ENCODE measurements around the gene NAALADL2. TPM values are rescaled to one million over a fixed set of nuclear protein-coding genes. Genes with fewer than 3 reads are reported as not detected.

NAALADL2 gene
- total and polyA plus RNA-seq, 9 of the 15 experiments (the other 6 are each of a cell fraction or from before 2014, with no cell fraction given), result 0.29 to 1.1 (median 0.79) TPM; not detected in 1

- no peaks in the 10 kb centered on the region for H4K20me1 ChIP-seq (replicated peaks; ENCODE audit: control insufficient read depth, insufficient read depth, low read length)
- H3K4me3 ChIP-seq, result no peak overlapping the region
- no peaks in the 10 kb centered on the region for H3K9me1 ChIP-seq (ENCODE audit: control insufficient read depth, insufficient read depth, low read length)
- H3K4me1 ChIP-seq (replicated peaks in 1 of 2; ENCODE audit: control insufficient read depth in 2 of 2, insufficient read depth in 2 of 2, low read length in 2 of 2), result no peaks in the 10 kb centered on the region
- in situ Hi-C loops (cut with MboI), result no loop called here
- H3K36me3 ChIP-seq (ENCODE audit: control insufficient read depth, insufficient read depth, low read length), result no peaks in the 10 kb centered on the region
- H3K9me3 ChIP-seq (replicated peaks; ENCODE audit: control insufficient read depth, insufficient read depth, low read depth, low read length), result no peaks in the 10 kb centered on the region
- no peak overlapping the region for H3K27ac ChIP-seq (ENCODE audit: extremely low read depth, low read depth, low read length)
- ChIA-PET POLR2A (no interaction called here), CTCF (ENCODE audit: low intra/inter-chr PET ratio) (no interaction called here)
- BruUV-seq (replicated peaks), result no TSS peak
- ATAC-seq (no peak), DNase-seq (ENCODE audit: extremely low read depth in 1 of 4, low spot score in 3 of 4) (no peak), FAIRE-seq (no peak)
- H3K9ac ChIP-seq (ENCODE audit: insufficient read depth in 1 of 2, low read depth in 2 of 2, low read length in 2 of 2), result no peak overlapping the region
- no peaks in the 10 kb centered on the region for H3K27me3 ChIP-seq (ENCODE audit: control insufficient read depth in 2 of 2, insufficient read depth in 2 of 2, low read length in 2 of 2)
- intact Hi-C loops (cut with micrococcal nuclease), result no loop called here
- TF ChIP-seq NFRKB (IDR thresholded peaks at IDR 0.05; ENCODE audit: low read depth) (no peak), FOXP1 (CRISPR knock-in tag; IDR thresholded peaks at IDR 0.05) (no peak), RHOXF2B (CRISPR knock-in tag; conservative IDR thresholded peaks at IDR 0.05) (no peak), NCOA6 (IDR thresholded peaks at IDR 0.05) (no peak)
- H2AFZ ChIP-seq (ENCODE audit: low read depth, low read length), result no peak overlapping the region
- no peak overlapping the region for H3K4me2 ChIP-seq (ENCODE audit: insufficient read depth, low read length)
- 0% methylated on average over 4 of the region's 4 CpGs for WGBS (ENCODE audit: insufficient coverage, low coverage, missing lambda C conversion rate)
- H3K79me2 ChIP-seq (ENCODE audit: control insufficient read depth, insufficient read depth, low read length), result no peaks in the 10 kb centered on the region
Measured at GRCh38 chr3:174938102-174938501, 79.0 kb downstream of the NAALADL2 start.

- ChIA-PET CTCF (ENCODE audit: low intra/inter-chr PET ratio) (no interaction called here), POLR2A (no interaction called here)
- intact Hi-C loops (cut with micrococcal nuclease), result no loop called here
- no peaks in the 10 kb centered on the region for H3K79me2 ChIP-seq (ENCODE audit: control insufficient read depth, insufficient read depth, low read length)
- H3K4me3 ChIP-seq, result no peak overlapping the region
- no peaks in the 10 kb centered on the region for H3K9me1 ChIP-seq (ENCODE audit: control insufficient read depth, insufficient read depth, low read length)
- H4K20me1 ChIP-seq (replicated peaks; ENCODE audit: control insufficient read depth, insufficient read depth, low read length), result no peaks in the 10 kb centered on the region
- no peak overlapping the region for H2AFZ ChIP-seq (ENCODE audit: low read depth, low read length)
- no peaks in the 10 kb centered on the region for H3K9me3 ChIP-seq (replicated peaks; ENCODE audit: control insufficient read depth, insufficient read depth, low read depth, low read length)
- H3K27ac ChIP-seq (ENCODE audit: extremely low read depth, low read depth, low read length), result no peak overlapping the region
- no peak overlapping the region for H3K9ac ChIP-seq (ENCODE audit: insufficient read depth in 1 of 2, low read depth in 2 of 2, low read length in 2 of 2)
- no peaks in the 10 kb centered on the region for H3K36me3 ChIP-seq (ENCODE audit: control insufficient read depth, insufficient read depth, low read length)
- no peaks in the 10 kb centered on the region for H3K27me3 ChIP-seq (ENCODE audit: control insufficient read depth in 2 of 2, insufficient read depth in 2 of 2, low read length in 2 of 2)
- no TSS peak for BruUV-seq (replicated peaks)
- H3K4me1 ChIP-seq (replicated peaks in 1 of 2; ENCODE audit: control insufficient read depth in 2 of 2, insufficient read depth in 2 of 2, low read length in 2 of 2), result no peaks in the 10 kb centered on the region
- DNase-seq (ENCODE audit: extremely low read depth in 1 of 4, low spot score in 3 of 4) (no peak), FAIRE-seq (no peak), ATAC-seq (no peak)
- H3K4me2 ChIP-seq (ENCODE audit: insufficient read depth, low read length), result no peak overlapping the region
- in situ Hi-C loops (cut with MboI), result no loop called here
- 4% methylated on average over 2 of the region's 2 CpGs for WGBS (ENCODE audit: insufficient coverage, low coverage, missing lambda C conversion rate)
- no peak for TF ChIP-seq ARID2 (IDR thresholded peaks at IDR 0.05)
- no peak for TF ChIP-seq USF2 (CRISPR knock-in tag; IDR thresholded peaks at IDR 0.05)
- TF ChIP-seq RNF219 (CRISPR knock-in tag; IDR thresholded peaks at IDR 0.05), result no peak
- TF ChIP-seq HDGF (IDR thresholded peaks at IDR 0.05), result no peak
- no peak for TF ChIP-seq HNRNPH1 (optimal IDR thresholded peaks at IDR 0.05; ENCODE audit: low read depth, low read length)
- TF ChIP-seq TFAP4 (CRISPR knock-in tag; IDR thresholded peaks at IDR 0.05; ENCODE audit: borderline replicate concordance), result no peak
- no peak for TF ChIP-seq NFIX (CRISPR knock-in tag; IDR thresholded peaks at IDR 0.05; ENCODE audit: low read depth)
- TF ChIP-seq TSC22D4 (tag; IDR thresholded peaks at IDR 0.05), result no peak
- no peak for TF ChIP-seq ZNF124 (CRISPR knock-in tag; IDR thresholded peaks at IDR 0.05)
- no peak for TF ChIP-seq LARP7 (IDR thresholded peaks at IDR 0.05)
- TF ChIP-seq ADNP (tag; IDR thresholded peaks at IDR 0.05), result no peak
- TF ChIP-seq BRD4 (IDR thresholded peaks at IDR 0.05), result no peak
- no peak for TF ChIP-seq TGIF2 (CRISPR knock-in tag; IDR thresholded peaks at IDR 0.05)
Measured at GRCh38 chr3:174940151-174940550, 81.0 kb downstream of the NAALADL2 start.
